Measurements from ENCODE around the gene UMODL1.
"Not testable (repeated sequence)": the region's sequence is repeated elsewhere in the genome, so short reads cannot be mapped to it uniquely, and the experiment has no call there.

UMODL1 gene

DNA sequence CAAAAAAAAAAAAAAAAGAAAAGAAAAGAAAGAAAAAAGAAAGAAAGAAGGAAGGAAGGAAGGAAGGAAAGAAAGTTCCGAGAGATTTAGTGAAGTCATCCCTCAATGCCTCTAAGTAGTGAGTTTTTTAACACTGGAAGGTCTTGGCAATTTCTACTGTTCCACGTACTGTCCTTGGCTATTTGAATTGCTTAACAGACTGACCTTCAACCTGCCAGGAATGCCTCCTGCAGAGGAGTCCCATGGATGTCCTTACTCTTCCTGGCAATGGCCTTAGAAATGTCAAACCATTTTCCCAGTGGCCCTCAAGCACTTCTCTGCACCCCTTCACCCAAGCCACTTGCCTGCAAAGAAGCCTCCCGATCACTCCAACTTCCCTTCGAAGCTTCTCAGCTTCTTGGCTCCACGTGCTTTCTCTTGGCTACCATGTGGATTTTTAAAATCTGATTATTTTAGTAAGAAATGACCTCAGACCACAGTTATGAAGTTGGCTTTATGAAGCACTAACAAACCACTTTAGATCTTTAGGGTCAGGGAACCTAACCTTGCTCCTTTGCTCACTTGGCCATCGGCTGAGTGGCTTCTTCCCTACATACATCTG, 104.1 kb downstream of the UMODL1 start:
- TF ChIP-seq, protein P1, sequence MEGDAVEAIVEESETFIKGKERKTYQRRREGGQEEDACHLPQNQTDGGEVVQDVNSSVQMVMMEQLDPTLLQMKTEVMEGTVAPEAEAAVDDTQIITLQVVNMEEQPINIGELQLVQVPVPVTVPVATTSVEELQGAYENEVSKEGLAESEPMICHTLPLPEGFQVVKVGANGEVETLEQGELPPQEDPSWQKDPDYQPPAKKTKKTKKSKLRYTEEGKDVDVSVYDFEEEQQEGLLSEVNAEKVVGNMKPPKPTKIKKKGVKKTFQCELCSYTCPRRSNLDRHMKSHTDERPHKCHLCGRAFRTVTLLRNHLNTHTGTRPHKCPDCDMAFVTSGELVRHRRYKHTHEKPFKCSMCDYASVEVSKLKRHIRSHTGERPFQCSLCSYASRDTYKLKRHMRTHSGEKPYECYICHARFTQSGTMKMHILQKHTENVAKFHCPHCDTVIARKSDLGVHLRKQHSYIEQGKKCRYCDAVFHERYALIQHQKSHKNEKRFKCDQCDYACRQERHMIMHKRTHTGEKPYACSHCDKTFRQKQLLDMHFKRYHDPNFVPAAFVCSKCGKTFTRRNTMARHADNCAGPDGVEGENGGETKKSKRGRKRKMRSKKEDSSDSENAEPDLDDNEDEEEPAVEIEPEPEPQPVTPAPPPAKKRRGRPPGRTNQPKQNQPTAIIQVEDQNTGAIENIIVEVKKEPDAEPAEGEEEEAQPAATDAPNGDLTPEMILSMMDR (IDR thresholded peaks at IDR 0.05; ENCODE audit: borderline replicate concordance, insufficient read depth, low read depth, low read length) = no peak
- no peak overlapping the region for H3K4me3 ChIP-seq (ENCODE audit: low read depth, low read length)

DNA sequence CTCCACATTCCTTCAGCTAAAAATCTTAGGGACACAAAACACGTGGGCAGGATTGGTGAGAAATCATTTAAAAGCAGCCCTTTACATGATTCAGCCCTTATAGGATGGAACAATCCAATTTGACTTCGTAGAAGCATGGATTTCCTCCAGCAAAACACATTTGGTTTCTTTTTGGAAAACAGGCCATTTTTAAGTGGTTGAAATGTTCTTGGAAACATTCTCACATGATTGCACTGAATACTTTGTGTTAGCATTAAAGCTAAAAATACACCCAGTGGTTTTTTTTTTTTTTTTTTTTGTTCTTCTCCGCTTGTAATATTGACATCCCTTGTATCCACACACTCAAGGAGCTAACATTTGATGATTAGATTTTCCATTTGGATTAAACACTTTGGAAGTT, 105.7 kb downstream of the UMODL1 start:
- no peak overlapping the region for H3K4me3 ChIP-seq (ENCODE audit: low read depth, low read length)
- TF ChIP-seq, protein P1 (IDR thresholded peaks at IDR 0.05; ENCODE audit: borderline replicate concordance, insufficient read depth, low read depth, low read length) = no peak

DNA sequence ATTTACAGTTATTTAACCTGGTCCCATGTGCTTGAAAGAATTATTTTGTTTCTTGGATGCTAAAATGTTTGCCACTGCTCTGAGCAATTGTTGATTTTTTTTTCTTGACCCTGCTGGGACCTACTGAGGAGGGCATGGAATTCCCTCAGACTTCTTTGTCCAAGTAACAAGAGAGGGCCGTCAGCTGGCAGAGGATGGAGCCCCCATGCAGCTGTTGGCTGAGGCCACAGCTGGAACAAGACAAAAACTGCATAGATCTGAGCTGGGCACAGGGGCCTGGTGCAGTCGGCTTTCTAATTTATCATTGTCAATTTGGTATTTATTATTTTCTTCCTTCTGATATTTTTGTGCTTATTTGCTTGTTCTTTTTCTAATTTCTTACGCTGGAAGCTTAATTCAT, 108.2 kb downstream of the UMODL1 start:
- TF ChIP-seq, protein P1 (IDR thresholded peaks at IDR 0.05; ENCODE audit: borderline replicate concordance, insufficient read depth, low read depth, low read length) = no peak
- H3K4me3 ChIP-seq (ENCODE audit: low read depth, low read length) = no peak overlapping the region

DNA sequence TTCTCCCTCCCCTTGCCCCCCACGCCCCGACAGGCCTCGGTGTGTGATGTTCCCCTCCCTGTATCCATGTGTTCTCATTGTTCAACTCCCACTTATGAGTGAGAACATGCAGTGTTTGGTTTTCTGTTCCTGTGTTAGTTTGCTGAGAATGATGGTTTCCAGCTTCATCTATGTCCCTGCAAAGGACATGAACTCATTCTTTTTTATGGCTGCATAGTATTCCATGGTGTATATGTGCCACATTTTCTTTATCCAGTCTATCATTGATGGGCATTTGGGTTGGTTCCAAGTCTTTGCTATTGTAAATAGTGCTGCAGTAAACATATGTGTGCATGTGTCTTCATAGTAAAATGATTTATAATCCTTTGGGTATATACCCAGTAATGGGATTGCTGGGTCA, 108.9 kb downstream of the UMODL1 start:
- H3K4me3 ChIP-seq (ENCODE audit: low read depth, low read length) = not testable (repeated sequence)

DNA sequence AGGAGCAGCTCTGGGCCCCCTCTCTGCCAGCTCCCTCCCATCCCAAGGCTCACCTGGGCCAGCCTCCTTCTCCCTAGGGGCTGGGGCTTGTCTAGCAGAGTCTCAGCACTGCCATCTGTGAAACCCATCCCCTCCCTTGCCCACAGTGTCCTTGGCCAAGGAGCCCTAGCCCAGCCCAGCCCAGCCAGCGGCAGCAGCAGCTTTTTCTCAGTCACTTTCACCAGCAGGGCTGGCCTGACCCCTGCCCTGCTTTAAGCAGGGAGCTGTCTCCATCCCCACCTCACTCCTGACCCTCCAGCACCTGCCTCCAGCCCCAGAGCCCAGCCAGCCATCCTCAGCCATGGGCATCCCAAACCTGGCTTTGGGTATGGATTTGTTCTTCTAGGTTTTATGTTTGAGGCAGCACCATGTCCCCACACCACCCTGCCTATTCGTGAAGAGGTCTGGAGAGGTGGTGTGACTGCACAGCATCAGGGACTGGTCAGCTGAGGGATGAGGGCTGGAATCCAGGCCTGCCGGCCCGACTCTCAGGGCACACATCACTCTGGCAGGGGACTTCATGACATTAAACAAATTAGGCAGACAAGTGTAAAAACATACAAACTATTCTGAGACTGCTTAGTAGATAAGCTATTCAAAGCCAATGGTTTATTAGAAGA, 111.7 kb downstream of the UMODL1 start:
- TF ChIP-seq, protein P1 (IDR thresholded peaks at IDR 0.05; ENCODE audit: borderline replicate concordance, insufficient read depth, low read depth, low read length) = no peak

DNA sequence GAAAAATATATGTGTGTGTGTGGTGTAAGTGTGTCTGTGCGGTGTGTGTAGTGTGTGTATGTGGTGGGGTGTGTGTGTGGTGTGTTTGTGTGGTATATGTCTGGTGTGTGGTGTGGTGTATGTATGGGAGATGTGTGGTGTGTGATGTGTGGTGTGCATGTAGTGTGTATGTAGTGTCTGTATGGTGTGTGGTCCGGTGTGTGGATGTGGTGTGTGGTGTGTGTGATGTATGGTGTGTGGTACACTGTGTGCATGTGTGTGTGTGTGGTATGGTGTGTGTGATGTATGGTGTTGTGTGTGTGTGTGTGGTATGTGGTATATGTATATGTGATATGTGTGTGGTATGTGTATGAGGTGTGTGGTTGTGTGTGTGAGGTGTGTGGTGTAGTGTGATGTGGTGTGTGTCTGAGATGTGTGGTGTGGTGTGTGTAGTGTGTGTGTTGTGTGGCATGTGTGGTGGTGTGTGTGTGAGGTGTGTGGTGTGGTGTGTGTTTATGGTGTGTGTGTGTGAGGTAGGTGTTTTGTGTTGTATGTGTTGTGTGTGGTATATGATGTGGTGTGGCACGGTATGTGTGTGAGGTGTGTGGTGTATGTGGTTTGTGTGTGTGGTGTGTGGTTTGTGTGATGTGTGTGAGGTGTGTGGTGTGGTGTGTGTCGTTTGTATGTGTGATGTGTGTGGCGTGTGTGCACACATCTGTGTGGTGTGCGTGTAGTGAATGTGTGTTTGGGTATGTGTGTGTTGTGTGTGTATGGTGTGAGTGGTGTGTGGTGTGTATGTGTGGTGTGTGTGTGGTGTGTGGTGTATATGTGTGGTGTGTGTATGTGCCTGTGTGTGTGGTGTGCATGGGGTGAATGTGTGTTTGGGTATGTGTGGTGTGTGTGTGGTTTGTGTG, 112.5 kb downstream of the UMODL1 start:
- H3K4me3 ChIP-seq (ENCODE audit: low read depth, low read length) = no peak overlapping the region
- TF ChIP-seq, protein P1 (IDR thresholded peaks at IDR 0.05; ENCODE audit: borderline replicate concordance, insufficient read depth, low read depth, low read length) = no peak

More for the DNA sequence above, 111.7 kb downstream of the UMODL1 start:
- H3K4me3 ChIP-seq (ENCODE audit: low read depth, low read length) = no peak overlapping the region

DNA sequence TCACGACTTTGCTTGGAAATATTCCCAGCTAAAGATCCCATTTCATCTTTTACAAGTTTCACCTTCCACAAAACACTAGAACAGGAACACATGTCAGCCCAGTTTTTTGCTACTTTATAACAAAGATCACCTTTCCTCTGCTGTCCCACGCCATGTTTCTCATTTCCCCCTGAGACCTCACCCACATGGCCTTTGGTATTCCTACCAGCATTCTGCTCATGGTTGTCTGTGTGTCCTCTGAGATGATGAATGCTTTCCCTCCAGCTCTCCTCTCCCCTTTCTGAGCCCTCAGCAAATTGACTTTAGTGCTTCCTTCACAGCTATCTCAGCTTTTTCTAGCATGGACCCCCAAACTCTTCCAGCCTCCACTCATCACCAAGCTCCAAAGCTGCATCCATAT, 115.5 kb downstream of the UMODL1 start:
- TF ChIP-seq, protein P1 (IDR thresholded peaks at IDR 0.05; ENCODE audit: borderline replicate concordance, insufficient read depth, low read depth, low read length) = no peak
- no peak overlapping the region for H3K4me3 ChIP-seq (ENCODE audit: low read depth, low read length)
